ENCODE measurements around the gene AATK.
"Not testable (repeated sequence)": the region's sequence is repeated elsewhere in the genome, so short reads cannot be mapped to it uniquely, and the experiment has no call there.

The AATK gene

GRCh38 chr17:81093619-81094508, 72.2 kb downstream of the AATK start:
- no peak for DNase-seq (ENCODE audit: low read depth, low spot score)

- no peak for DNase-seq (ENCODE audit: low read depth, low spot score)
Observed at GRCh38 chr17:81092518-81093095, 73.4 kb downstream of the AATK start.

- DNase-seq (ENCODE audit: low read depth, low spot score) = no peak
Observed at GRCh38 chr17:81091774-81092517, 74.1 kb downstream of the AATK start.

- DNase-seq (ENCODE audit: low read depth, low spot score) = no peak
Observed at GRCh38 chr17:81091154-81091553, 74.9 kb downstream of the AATK start.

GRCh38 chr17:81090361-81091136, 75.5 kb downstream of the AATK start:
- no peak for DNase-seq (ENCODE audit: low read depth, low spot score)

GRCh38 chr17:81086789-81087551, 79.1 kb downstream of the AATK start:
- no peak for DNase-seq (ENCODE audit: low read depth, low spot score)

- no peak for DNase-seq (ENCODE audit: low read depth, low spot score)
Observed at GRCh38 chr17:81085420-81085911, 80.6 kb downstream of the AATK start.

- no peak for DNase-seq (ENCODE audit: low read depth, low spot score)
Observed at GRCh38 chr17:81084680-81085419, 81.2 kb downstream of the AATK start.

GRCh38 chr17:81083125-81083765, 82.8 kb downstream of the AATK start:
- no peak for DNase-seq (ENCODE audit: low read depth, low spot score)

- no peak for DNase-seq (ENCODE audit: low read depth, low spot score)
Observed at GRCh38 chr17:81082177-81083073, 83.6 kb downstream of the AATK start.

GRCh38 chr17:81081222-81082176, 84.5 kb downstream of the AATK start:
- DNase-seq (ENCODE audit: low read depth, low spot score) = no peak

- no peak for DNase-seq (ENCODE audit: low read depth, low spot score)
Observed at GRCh38 chr17:81080019-81080418, 86.0 kb downstream of the AATK start.

- DNase-seq (ENCODE audit: low read depth, low spot score) = not testable (repeated sequence)
Observed at GRCh38 chr17:81078026-81078913, 87.8 kb downstream of the AATK start.

GRCh38 chr17:81076141-81076679, 89.8 kb downstream of the AATK start:
- no peak for DNase-seq (ENCODE audit: low read depth, low spot score)

GRCh38 chr17:81075307-81075706, 90.7 kb downstream of the AATK start:
- DNase-seq (ENCODE audit: low read depth, low spot score) = no peak

- DNase-seq (ENCODE audit: low read depth, low spot score) = no peak
Observed at GRCh38 chr17:81074875-81075274, 91.1 kb downstream of the AATK start.
